A673 (cell line): ENCODE measurements around the gene IGLON5. TPM values are rescaled to one million over a fixed set of nuclear protein-coding genes. Genes with fewer than 3 reads are reported as not detected.

Source experiments
- BruUV-seq: library from RNA; stranded (reverse); fragments of 400-500 nt; replicated peaks from 2 replicates; lab custom pipeline; 2021; lab: Mats Ljungman, UMichigan
- CTCF ChIA-PET: fragments of 300-600 bp; sonication (Branson Sonifier 250); formaldehyde crosslinking; loops from one replicate; lab custom pipeline; 2022; ENCODE audit warnings: antibody characterized with exemption; lab: Charles Lee
- POLR2A ChIA-PET: fragments of 300-600 bp; sonication (Branson Sonifier 250); formaldehyde crosslinking; loops from one replicate; lab custom pipeline; 2022; ENCODE audit warnings: antibody characterized with exemption; ENCODE audit not compliant: low non-redundant PET; lab: Charles Lee
- DNase-seq: peaks from one replicate; pipeline ENCODE4 v3.0.0-alpha.2; 2015; ENCODE audit warnings: low spot score
- H3K27ac ChIP-seq: fragments of 200-600 bp; sonication (generic); 2 replicates; pipeline ENCODE4 v1.5.1; 2016; ENCODE audit warnings: mixed run types, low read depth, mild to moderate bottlenecking, mixed read lengths, antibody characterized with exemption, low read length; ENCODE audit not compliant: poor library complexity, severe bottlenecking
- H3K27me3 ChIP-seq: fragments of 200-600 bp; sonication (generic); replicated peaks from 2 replicates; pipeline ENCODE4 v1.6.1; 2017; ENCODE audit warnings: mixed run types, low read depth, mild to moderate bottlenecking, mixed read lengths, antibody characterized with exemption, low read length; ENCODE audit not compliant: insufficient read depth, poor library complexity
- H3K36me3 ChIP-seq: fragments of 200-600 bp; sonication (generic); 2 replicates; pipeline ENCODE4 v1.6.1; 2016; ENCODE audit warnings: mixed run types, mild to moderate bottlenecking, mixed read lengths, antibody characterized with exemption, low read length; ENCODE audit not compliant: insufficient read depth, poor library complexity, severe bottlenecking
- H3K4me1 ChIP-seq: fragments of 200-600 bp; sonication (generic); 2 replicates; pipeline ENCODE4 v1.6.1; 2017; ENCODE audit warnings: mixed run types, mild to moderate bottlenecking, mixed read lengths, antibody characterized with exemption, low read length; ENCODE audit not compliant: insufficient read depth, poor library complexity, severe bottlenecking
- H3K4me3 ChIP-seq: fragments of 200-600 bp; sonication (generic); 2 replicates; pipeline ENCODE4 v1.5.1; 2016; ENCODE audit warnings: low read depth, mixed run types, mild to moderate bottlenecking, mixed read lengths, low read length; ENCODE audit not compliant: poor library complexity, severe bottlenecking
- H3K9me3 ChIP-seq: fragments of 200-600 bp; sonication (generic); 2 replicates; pipeline ENCODE4 v1.6.1; 2016; ENCODE audit warnings: mixed run types, low read depth, mild to moderate bottlenecking, mixed read lengths, antibody characterized with exemption, low read length; ENCODE audit not compliant: poor library complexity, severe bottlenecking
- EZH2 ChIP-seq: fragments of 200-600 bp; sonication (generic); IDR thresholded peaks from 2 replicates; pipeline ENCODE4 v1.6.1; 2017; ENCODE audit warnings: borderline replicate concordance, low read depth, mild to moderate bottlenecking, mixed read lengths, antibody characterized with exemption, low read length; ENCODE audit not compliant: poor library complexity, severe bottlenecking
- intact Hi-C: fragments of 100-400 bp; cut with micrococcal nuclease; formaldehyde crosslinking; loops from one replicate; pipeline ENCODE4 v1.10.0; 2022; ENCODE audit not compliant: unreplicated experiment
- total RNA-seq: library from RNA; stranded (reverse); gene quantifications from 2 replicates; pipeline ENCODE4 v1.2.3, GENCODE V29; 2021
- TF ChIP-seq, protein P1 (sequence below): fragments of 300-800, 200-600 bp; sonication (generic); conservative IDR thresholded peaks from 2 replicates; pipeline ENCODE4 v1.5.1; 2017; ENCODE audit warnings: low read depth, mild to moderate bottlenecking, antibody characterized with exemption, low read length, moderate library complexity, mixed read lengths

Gene IGLON5
- total RNA-seq, 1 experiment from 2014 or later: 0.39 TPM

GRCh38 chr19:51341066-51341465 is 29.6 kb downstream of the IGLON5 start:
- ChIA-PET POLR2A (no interaction called here), CTCF (no interaction called here)
- Histone ChIP-seq H3K4me3 (no peak overlapping the region), H3K27ac (no peak overlapping the region), H3K4me1 (peaks cover 8% of the 10 kb centered on the region), H3K9me3 (no peaks in the 10 kb centered on the region), H3K27me3 (no peaks in the 10 kb centered on the region), H3K36me3 (no peaks in the 10 kb centered on the region)
- intact Hi-C loops: no loop called here
- no TSS peak for BruUV-seq
- DNase-seq: no peak
- TF ChIP-seq EZH2: no peak
- TF ChIP-seq, protein P1, sequence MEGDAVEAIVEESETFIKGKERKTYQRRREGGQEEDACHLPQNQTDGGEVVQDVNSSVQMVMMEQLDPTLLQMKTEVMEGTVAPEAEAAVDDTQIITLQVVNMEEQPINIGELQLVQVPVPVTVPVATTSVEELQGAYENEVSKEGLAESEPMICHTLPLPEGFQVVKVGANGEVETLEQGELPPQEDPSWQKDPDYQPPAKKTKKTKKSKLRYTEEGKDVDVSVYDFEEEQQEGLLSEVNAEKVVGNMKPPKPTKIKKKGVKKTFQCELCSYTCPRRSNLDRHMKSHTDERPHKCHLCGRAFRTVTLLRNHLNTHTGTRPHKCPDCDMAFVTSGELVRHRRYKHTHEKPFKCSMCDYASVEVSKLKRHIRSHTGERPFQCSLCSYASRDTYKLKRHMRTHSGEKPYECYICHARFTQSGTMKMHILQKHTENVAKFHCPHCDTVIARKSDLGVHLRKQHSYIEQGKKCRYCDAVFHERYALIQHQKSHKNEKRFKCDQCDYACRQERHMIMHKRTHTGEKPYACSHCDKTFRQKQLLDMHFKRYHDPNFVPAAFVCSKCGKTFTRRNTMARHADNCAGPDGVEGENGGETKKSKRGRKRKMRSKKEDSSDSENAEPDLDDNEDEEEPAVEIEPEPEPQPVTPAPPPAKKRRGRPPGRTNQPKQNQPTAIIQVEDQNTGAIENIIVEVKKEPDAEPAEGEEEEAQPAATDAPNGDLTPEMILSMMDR: no peak

DNA sequence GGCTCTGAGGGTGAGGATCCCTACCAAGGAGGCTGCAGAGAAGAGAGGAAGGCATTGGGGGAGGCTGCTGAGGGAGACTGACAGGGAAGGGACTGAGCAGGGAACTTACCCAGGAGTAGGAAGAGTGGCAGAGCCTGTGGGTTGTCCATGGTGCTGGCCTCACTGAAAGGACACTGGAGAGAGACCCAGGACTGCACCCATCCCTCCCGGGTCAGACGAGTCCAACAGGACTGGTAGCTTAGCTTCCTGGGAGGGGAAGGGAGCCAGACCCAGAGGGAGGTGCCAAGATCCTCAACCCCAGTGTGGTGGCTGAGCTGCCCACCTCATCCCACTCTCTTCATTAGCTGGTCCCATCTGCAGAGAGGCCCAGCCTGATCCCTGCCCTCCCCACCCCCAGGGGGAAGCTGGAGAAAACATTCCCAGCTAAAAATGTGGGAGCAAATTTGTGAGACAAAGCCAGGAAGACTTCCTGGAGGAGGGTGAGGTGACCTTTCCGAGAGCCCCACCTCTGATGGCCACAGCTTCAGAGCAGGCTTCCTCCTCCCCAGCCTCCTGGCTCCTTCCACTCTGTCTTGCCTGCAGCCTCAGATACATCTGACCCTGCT is 30.6 kb downstream of the IGLON5 start, which contains the start of gene VSIG10L:
Gene VSIG10L (minus strand): TSS at position 164 of the 605 bp plus-strand sequence. CDS start 15 bp downstream, at position 149.
- Histone ChIP-seq H3K4me1 (peaks cover 8% of the 10 kb centered on the region), H3K27me3 (no peaks in the 10 kb centered on the region), H3K36me3 (no peaks in the 10 kb centered on the region), H3K4me3 (no peak within 1 kb of the TSS), H3K9me3 (no peaks in the 10 kb centered on the region), H3K27ac (no peak within 1 kb of the TSS)
- BruUV-seq: no TSS peak
- ChIA-PET CTCF (no interaction called here), POLR2A (no interaction called here)
- intact Hi-C loops: no loop called here
- no peak for DNase-seq
- TF ChIP-seq, protein P1: no peak
- TF ChIP-seq EZH2: no peak

DNA sequence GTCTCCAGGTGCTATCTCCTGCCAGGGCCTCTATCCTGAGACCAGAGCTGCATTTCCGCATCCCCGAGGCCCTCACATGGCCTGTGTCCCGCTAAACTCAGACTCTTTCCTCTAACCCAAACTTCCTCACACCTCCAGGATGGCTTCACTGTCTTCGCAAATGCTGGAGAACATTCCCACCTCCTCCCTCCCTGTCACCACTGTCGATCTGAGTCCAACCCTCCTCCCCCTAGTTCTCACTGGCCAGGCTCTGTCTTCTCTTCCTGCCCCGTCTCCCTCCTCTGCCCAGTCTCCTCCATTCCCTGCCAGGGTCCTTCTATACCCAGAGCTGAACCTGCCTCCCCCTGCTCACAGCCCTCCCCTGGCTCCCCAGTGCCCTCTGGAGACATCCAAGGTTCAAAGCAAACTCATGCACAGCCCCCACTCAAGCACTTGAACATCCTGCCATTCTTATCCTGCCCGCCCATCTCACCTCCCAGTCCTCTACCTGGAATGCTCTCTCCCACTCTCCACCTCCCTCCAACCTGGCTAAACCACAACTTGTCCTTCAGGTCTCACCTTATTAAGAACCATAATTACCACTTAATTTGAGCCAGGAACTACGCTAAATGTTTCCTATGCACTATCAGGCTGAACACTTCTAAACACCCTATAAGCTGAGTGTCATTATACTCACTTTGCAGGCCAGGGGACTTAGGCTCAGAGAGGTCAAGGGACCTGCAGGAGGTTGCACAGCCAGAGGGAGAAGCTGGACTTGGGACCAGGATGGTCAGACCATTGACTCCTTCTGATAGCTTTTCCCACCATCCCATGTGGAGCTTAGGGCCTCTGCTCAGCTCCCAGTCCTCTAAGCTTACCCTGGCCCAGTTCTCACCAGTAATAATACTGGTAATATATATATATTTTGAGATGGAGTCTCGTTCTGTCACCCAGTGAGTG is 31.5 kb downstream of the IGLON5 start:
- Histone ChIP-seq H3K27ac (no peak overlapping the region), H3K36me3 (no peaks in the 10 kb centered on the region), H3K4me1 (peaks cover 8% of the 10 kb centered on the region), H3K27me3 (no peaks in the 10 kb centered on the region), H3K4me3 (no peak overlapping the region), H3K9me3 (no peaks in the 10 kb centered on the region)
- BruUV-seq: no TSS peak
- POLR2A ChIA-PET: no interaction called here
- no peak for TF ChIP-seq EZH2
- intact Hi-C loops: no loop called here
- DNase-seq: no peak
- CTCF ChIA-PET: no interaction called here
